HG03025 (cell line): Measurements from ENCODE around the gene FAM13A.

Experiments used
- ATAC-seq: cut with Tn5 transposase; IDR thresholded peaks from one replicate; pipeline ENCODE4 v1.9.1; 2021; ENCODE audit warnings: mild to moderate bottlenecking, moderate library complexity; ENCODE audit not compliant: unreplicated experiment, low FRiP score

Gene FAM13A

GRCh38 chr4:88755454-88755853 is 301.5 kb downstream of the FAM13A start:
- ATAC-seq, result no peak

GRCh38 chr4:88754796-88755195 is 302.2 kb downstream of the FAM13A start:
- no peak for ATAC-seq

GRCh38 chr4:88753658-88754571 is 303.1 kb downstream of the FAM13A start:
- ATAC-seq, result no peak

- no peak for ATAC-seq
These were observed 304.2 kb downstream of the FAM13A start for GRCh38 chr4:88752754-88753153.

- no peak for ATAC-seq
These were observed 304.9 kb downstream of the FAM13A start for GRCh38 chr4:88752076-88752463.

GRCh38 chr4:88751258-88752075 is 305.5 kb downstream of the FAM13A start:
- ATAC-seq, result no peak

- ATAC-seq, result no peak
These were observed 306.6 kb downstream of the FAM13A start for GRCh38 chr4:88750369-88750768.

GRCh38 chr4:88747351-88747750 is 309.6 kb downstream of the FAM13A start:
- no peak for ATAC-seq

GRCh38 chr4:88746206-88746605 is 310.8 kb downstream of the FAM13A start:
- ATAC-seq, result no peak

- ATAC-seq, result no peak
These were observed 311.3 kb downstream of the FAM13A start for GRCh38 chr4:88745581-88746163.

- ATAC-seq, result no peak
These were observed 311.8 kb downstream of the FAM13A start for GRCh38 chr4:88745175-88745574.

GRCh38 chr4:88744609-88745008 is 312.4 kb downstream of the FAM13A start:
- no peak for ATAC-seq

- ATAC-seq, result no peak
These were observed 313.3 kb downstream of the FAM13A start for GRCh38 chr4:88743696-88744095.

- no peak for ATAC-seq
These were observed 314.4 kb downstream of the FAM13A start for GRCh38 chr4:88742561-88742960.

GRCh38 chr4:88738180-88738579 is 318.8 kb downstream of the FAM13A start:
- ATAC-seq, result no peak

GRCh38 chr4:88737307-88737941 is 319.6 kb downstream of the FAM13A start:
- ATAC-seq, result no peak

GRCh38 chr4:88736264-88736663 is 320.7 kb downstream of the FAM13A start:
- no peak for ATAC-seq

- ATAC-seq, result no peak
These were observed 321.4 kb downstream of the FAM13A start for GRCh38 chr4:88735564-88735963.

- ATAC-seq, result no peak
These were observed 322.5 kb downstream of the FAM13A start for GRCh38 chr4:88734403-88734949.

GRCh38 chr4:88732714-88733368 is 324.1 kb downstream of the FAM13A start:
- ATAC-seq, result no peak
